Fibroblast of peridontal ligament (primary cell): ENCODE measurements around the gene SLC30A2.

Source experiments
- DNase-seq: peaks from one replicate; pipeline ENCODE4 v3.0.0-alpha.2; 2010; ENCODE audit errors: extremely low read depth

SLC30A2 gene

DNA sequence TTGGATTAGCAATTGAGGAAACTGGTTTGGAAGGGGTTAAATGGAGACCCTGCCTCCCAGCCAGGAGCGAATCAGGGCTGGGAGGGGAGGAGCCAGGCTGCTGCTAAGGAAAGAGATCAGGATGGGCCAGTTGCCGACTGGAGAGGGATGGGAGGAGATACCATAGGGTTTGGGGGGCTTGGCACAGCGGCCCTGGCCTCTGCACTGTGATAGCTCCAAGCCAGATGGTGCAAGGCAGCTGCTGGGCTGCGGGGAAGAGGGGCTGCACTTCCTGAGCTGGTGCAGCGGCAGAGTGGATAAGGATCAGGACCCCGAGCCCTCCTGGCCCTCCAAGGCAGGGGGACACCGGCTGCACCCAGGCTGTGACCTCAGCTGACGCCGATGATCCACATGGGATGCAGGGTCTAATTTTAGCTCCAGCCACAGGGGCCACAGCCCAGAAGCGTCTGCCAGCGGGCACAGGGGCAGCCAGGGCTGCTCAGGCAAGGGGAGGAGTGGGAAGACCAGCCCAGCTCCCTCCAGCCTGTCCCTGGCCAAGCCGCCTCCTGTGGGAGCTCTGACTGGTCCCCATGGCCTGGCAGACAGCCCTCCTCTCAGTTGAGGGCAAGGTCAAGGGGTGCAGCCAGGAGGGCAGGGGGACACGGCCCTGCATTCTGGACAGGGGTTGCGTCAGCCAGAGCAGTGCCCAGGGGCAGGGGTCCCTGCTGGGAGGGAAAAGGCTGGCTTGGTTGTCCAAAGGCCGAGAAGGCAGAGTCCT lies 24.1 kb downstream of the SLC30A2 start, which contains the start of gene EXTL1:
EXTL1 (plus strand) TSS at position 129 of the 757 bp plus-strand sequence. CDS start 872 bp downstream, outside the sequence.
- peak; percentile 34 for DNase-seq

DNA sequence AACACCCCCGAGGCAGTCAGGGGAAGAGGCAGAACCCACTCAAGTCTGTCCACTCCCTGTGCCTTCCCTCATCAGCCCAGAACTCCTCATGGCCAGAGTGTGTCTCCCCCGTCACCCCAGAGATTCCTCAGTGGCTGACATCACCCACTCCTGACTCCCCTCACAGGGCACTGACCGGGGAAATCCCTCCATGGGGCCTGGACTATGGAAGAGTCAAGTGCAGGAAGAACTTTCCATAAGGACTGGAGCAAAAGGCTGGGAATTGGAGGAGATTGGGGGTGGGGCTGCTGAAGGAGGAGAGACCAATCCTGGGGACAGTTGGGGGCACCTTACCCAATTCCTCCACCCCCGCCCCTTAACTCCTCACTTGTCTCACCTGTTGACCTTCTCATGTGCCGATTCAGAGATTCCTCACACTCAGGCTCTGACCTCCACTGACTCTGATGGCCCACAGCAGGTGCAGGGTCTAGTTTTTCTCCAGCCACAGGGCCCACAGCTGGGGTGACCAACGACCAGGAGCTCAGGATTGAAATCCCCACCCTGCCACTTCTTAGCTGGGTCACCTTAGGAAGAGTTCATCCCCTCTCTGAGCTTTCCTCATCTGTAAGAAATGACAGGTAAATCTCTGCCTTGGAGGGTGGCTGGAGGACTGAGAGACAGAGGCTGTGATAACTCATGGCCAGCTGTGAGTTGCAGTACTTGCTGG lies 24.8 kb downstream of the SLC30A2 start:
- no peak for DNase-seq

DNA sequence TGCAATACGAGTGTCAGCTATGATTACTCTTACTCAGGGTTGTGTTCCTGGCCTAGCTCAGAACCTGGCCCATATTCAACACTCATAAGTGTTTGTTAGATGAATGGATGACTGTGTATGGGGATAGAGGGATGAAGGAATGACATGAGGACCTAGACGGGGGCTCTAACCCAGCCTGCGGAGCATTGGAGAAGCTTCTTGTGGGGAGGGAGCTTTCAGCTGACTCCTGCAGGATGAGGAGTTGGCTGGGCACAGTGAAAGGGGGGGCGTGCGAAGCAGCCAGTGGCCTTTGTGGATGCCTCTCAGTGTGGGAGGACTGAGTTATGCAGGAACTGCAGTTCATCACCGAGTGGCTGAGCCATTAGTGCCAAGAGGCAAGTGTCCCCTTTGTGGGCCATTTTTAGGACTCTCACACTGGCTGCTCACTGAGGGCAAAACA lies 25.6 kb downstream of the SLC30A2 start:
- peak; percentile 42 for DNase-seq

DNA sequence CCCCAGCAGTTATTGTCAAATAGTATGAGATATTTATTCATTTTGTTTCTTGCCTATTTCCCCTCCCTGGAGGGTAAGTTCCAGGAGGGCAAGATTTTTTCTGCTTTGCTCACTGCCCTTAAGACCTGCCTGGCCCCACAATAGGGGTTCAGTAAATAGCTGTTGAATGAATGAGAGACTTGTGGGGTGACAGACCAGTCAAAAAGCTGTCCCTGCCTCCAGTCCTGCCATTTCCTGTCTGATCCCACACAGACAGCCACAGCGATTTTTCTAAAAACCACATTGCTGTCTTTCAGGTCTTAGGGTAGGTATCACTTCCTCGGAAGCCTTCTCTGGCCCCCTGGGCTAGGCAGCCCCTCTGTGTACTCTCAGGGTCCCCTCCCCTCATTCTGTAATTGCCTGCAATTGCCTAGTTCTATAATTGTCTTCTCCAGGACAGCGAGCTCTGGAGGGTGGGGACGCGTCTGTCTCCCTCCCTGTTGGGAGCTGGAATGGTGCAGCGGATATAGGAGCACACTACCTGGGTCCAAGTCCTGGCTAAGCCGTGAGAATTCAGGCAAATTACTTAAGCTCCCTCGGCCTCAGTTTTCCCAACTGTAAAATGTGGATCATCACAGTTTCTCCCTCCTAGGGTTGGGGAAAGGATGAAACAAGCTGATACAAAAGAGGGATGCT lies 26.1 kb downstream of the SLC30A2 start:
- peak; percentile 23 for DNase-seq

DNA sequence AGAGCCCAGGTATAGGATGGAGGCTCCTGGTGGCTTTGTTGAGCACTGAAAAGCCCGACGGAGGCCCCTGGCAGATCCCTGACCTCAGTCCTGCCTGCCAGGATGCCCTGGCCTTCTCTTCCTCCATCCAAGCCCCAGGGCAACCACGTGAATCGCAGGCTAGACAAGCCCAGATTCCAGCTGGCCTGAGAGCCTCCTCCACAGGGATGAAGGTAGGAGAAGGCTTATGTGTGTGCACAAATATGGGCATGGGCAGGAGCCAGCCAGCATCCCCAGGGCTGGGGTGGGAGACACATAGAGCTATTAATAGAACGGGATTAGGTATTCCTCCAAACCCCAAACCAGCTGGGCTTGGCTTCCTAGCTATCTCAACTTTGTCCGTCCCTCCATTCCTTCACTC lies 28.3 kb downstream of the SLC30A2 start:
- DNase-seq = peak; percentile 54

DNA sequence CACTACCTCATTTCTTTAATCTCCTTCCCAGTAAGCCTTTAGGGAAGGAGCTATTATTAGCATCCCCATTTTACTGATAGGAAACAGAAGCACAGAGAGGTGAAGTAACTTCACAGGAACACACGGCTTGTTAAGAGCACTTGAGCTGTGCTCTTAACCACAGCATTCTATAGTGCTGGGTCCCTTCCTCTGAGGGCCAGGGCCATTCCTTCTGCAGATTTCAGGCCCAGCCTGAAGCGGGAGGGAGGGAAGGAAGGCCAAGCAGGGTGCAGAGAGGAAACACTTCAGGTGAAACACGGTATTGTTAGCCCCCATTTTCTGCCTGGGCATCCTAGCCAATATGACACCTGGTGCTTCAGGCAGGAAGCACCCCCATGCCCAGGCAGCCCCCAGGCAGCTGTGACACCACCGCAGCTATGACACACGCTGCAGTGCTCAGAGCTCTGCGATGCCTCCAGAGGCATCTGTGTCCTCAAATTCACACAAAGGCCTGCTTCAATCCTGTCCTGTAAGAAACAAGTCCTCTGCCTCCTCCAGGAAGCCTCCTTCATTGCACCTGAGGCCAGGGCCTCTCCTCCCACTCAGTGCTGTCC lies 28.9 kb downstream of the SLC30A2 start:
- no peak for DNase-seq

DNA sequence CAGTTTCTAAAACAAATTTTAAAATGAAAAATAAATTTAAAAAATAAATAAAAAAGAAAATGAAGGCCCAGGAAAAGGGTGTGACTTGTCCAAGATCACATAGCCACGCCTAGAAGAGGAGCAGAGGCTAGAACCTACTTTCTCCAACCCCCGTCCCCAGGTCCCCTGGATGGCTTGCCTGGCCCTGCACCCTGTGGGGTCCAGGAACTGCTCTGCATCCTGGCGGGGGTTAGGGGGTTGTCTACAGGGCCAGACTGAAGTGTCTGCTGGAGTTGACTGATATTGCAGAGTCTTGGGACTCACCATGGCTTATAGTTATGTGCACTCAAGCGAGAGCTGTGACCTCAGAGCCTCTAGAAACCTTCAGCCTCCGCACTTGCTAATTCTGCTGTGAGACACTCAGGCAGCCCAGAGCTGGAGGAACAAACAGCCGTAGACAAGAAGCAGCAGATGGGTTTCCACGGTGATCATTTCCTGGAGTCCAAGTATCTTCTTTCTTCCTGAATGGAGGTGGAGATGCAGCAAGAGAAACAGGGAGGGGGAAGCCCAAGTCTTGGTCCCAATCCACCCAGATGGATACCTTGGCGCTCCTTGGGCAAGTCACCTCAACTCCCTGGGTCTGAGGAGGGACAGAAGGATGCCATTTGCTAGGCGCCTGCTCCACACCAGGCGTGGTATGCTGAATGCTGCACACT lies 29.5 kb downstream of the SLC30A2 start:
- DNase-seq = no peak

DNA sequence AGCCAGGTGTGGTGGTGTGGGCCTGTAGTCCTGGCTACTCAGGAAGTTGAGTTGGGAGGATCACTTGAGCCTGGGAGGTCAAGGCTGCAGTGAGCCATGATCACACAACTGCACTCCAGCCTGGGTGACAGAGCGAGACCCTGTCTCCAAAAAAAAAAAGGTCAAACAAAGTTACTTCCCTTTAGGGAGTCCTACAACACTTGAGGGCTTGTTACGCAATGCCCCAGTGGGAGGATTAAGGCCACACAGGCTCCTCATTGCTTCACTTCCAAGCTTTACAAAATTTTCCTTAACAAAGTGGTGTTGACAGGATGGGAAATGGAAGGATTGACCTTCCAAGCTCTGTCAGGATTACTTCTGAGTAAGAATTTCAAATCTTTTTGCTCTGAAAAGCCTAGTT lies 30.6 kb downstream of the SLC30A2 start:
- peak; percentile 63 for DNase-seq

DNA sequence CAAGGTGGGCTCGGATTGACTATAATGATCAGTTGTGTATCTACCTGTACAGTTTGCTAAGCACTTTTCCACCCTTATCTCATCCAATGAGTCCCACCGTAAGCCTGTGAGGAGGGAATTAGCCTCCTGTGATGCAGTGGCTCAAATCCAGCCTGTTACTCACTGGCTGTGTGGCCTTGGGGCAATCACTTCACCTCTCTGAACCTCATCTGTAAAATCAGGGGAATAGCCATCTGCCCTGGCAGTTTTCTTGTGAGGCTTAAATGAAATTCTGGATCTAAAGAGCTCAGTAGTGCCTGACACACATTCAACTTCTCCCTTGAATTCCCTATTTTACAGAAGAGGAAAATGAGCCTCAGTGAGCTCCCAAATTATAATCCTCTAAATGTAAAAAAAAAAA lies 31.7 kb downstream of the SLC30A2 start:
- DNase-seq = no peak

DNA sequence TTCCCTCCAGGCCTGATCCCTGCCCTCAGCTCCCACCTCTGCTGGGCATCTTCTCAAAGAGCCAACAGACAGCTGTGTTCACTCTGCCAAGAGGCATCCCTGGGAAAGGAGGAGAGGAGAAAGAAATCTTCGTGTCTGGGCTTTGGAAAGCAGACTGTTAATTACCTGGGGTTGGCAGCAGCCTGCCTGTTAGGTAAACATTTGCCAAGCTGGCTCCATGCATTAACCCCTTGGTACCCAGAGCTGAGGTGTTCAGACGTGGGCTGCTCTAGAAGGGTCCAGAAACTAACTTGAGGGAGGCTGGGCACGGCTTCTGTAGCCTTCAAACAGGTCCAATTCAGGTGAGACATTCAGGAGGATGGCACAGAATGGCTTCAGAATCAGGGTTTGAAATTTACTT lies 33.1 kb downstream of the SLC30A2 start:
- no peak for DNase-seq

DNA sequence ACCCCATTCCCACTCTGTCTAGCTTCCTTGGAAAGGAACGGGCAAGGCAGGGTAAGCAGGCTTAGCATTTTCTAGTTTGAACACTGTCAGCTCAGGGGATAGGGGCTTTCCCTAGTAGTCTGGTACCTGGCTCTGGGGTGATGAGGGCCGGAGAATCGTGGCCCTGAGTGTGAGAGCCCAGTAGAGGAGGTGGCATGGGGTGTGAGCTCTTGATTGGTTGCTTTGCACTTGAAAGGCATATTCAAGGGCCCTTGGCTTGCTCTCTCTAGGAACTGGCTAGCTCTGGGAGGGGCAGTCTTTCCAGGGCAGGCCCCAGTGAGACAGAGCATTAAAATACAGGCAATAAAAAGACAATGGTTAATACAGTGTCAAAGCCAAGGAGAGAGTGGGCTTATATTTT lies 35.1 kb downstream of the SLC30A2 start:
- DNase-seq = no peak

DNA sequence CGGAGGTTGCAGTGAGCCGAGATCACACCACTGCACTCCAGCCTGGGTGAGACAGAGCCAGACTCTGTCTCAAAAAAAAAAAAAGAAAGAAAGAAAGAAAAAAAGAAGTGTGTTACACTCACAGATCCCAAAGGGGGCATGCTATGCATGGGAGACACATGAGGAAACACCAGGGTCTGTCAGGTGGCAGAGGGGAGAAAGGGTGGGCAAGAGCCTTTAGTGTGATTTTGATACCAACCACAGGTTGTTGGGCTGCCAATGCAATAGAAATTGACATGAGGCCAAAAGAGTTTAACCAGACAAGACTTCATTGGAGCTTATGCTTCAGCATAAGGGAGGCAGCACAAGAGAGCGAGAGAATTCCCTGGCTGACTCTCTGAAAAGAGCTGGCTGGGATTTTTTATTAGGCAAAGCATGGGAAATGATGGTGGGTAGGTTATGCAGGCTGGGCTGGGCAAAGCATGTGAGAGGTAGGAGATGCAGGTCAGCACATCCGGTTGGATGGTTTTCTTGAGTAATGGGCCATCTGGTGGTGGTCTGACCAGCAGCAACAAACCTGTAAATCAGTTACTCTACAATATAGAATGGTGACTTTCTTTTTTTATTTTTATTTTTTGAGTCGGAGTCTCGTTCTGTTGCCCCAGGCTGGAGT lies 36.0 kb downstream of the SLC30A2 start:
- no peak for DNase-seq

DNA sequence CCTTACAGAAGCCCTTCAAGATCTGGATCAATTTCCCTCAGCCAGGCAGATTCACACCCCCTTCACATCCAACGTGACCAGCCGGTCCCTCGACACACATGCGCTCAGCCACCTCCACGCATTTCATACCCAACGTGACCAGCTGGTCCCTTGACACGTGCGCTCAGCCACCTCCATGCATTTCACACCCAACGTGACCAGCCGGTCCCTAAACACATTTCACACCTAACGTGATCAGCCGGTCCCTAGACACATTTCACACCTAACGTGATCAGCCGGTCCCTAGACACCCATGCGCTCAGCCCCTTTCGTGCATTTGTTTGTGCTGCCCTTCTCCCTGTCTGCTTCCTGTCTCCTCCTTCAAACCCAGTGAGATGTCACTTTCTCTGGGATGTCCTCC lies 39.2 kb downstream of the SLC30A2 start:
- DNase-seq = no peak

DNA sequence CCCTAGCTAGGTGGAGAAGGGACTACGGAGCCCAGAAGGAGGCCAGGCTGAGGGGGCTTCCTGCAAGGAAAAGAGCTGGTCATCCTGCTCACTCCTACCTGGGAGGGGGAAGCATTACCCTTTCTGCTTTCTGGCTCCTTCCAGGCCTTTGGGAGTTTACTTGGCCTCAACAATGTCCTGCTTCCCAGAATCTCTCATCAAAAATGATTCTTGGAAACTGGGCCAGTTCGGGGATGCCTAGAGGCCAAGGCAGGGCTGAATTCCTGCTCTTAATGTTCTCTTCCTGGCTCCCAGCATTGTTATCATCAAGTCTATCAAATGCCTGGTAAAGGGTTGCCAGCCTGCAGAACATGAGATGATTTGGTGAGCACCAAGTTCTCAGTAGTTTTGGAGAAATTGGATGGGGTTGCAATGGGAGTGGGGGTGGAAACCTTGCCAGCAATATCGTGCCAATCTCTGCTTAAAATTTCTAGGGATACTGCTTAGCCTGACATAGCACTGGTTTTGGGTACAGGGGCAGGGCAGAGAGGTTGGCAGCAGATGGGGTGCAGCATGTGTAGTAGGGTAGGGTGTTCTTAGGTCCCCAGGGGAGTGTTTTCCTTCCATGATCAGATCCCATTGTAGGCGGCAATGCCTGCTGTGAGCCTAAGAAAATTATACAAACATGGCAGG lies 40.3 kb downstream of the SLC30A2 start:
- no peak for DNase-seq

DNA sequence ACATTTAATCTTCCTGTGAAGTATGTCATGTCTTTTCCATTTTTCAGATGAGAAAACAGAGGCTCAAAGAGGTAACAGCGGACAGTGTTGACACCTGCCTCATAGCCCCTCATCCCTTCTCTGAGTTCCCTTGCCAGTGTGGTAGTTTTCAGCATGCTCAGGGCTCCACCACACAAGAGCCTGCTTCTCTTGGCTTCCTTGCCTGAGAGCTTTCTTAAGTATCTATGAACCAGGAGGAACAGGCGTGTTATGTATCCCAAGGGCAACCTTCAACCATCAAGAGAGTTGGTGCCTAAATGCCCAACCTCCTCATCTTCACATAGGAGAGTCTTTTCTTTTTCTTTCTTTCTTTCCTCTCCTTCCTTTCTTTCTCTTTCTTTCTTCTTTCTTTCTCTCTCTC lies 42.2 kb downstream of the SLC30A2 start:
- DNase-seq = no peak

DNA sequence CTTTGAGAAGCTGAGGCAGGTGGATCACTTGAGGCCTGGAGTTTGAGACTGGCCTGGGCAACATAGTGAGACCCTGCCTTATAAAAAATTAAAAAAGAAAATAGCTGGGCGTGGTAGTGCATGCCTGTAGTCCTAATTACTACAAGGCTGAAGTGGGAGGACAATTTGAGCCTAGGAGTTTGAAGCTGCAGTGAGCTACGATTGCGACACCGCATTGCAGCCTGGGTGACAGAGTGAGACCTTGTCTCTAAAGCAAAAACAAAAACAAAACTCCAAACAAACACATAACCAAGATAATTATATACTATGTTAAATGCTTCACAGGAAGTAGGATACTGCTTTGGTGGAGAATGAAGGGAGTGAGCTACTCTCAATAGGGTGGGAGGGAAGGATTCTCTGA lies 42.7 kb downstream of the SLC30A2 start:
- no peak for DNase-seq

DNA sequence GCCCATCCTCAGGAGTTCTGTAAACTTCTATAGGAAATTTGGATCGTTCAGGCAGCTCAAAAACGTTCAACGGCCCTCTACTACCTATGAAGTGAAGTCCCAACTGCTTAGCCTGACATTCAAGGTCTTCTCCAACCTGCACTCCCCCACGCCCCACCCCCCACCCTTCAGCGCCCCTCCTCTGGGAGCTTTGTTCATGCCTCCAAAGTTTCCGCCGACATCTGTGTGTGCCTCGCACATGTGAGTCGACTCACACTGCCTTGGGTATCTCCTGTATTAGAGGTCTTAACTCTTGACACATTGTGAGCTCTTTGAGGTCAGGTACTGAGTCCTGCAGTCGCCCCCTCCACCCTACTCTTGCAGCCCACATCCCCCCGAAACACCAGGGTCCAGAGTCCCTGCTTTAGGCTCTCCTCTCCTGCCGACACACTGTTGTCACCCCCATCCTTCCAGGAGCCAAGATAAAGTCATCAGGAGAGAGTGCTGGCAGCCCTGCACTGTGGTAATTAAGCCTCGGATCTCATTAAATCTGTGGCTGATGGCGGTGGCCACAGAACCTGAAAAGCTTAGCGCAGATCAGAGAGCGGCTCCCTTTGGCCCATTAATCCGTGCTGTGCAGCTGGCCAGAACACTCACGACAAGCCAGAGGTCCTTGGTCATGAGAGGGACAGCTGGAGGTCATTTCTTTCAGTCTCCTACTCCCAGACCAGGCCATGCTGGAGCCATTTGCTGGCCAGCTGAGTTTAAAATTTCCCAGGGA lies 46.7 kb downstream of the SLC30A2 start:
- no peak for DNase-seq

DNA sequence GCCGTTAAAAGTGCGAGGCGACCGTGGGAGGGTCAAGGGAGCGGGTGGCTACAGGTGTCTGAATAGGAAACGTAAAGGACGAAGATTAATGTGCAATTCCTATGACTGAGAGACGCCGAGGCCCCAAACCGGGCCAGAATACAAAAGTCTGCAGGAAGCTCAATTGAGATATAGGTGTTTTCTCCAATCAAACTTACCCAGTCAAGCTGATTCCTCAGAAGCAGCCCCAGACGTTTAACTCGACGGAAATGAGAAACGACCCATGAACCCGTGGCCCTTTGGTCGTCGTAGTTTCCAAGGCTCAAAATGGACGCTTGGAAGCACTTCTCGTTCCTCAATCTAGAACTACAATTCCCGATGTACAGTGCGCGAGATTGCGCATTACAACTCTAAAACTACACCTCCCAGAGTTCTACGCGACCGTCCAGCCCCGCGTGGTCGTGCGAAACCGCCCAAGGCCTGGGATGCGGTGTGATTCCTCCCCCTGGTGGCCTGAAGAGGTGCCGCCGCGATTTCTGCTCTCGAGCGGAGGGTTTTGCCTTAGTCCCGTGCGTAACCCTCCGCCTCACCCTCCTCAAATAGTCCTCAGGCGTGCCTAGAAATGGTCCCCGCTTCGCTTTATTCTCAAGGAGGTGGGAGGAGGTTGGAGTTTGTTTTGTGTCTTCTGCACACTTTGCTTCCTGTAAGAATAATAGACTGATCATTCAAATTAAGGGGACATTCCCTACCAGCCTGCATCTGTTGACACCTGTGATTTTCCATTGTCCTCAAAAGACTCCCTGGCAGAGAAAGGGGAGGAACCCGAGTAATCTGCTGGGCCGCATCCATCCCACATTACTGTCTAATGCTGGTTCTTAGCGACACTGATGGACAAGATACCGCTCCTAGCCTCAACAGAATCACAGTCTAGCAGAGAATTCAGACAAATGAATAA lies 47.8 kb downstream of the SLC30A2 start, which contains the start of gene PAFAH2:
PAFAH2 (minus strand) TSS at position 236 of the 934 bp plus-strand sequence. CDS start 7,247 bp downstream, outside the sequence.
- DNase-seq = peak; percentile 100
